Caco-2 (cell line): Measurements from ENCODE around the gene HDAC9. TPM values are rescaled to one million over a fixed set of nuclear protein-coding genes. Genes with fewer than 3 reads are reported as not detected.

Source experiments
- BruUV-seq: library from RNA; stranded (reverse); fragments of 400-500 nt; replicated peaks from 2 replicates; lab custom pipeline; 2021; lab: Mats Ljungman, UMichigan
- CTCF ChIA-PET: fragments of 300-600 bp; sonication (Branson Sonifier 250); formaldehyde crosslinking; loops from one replicate; lab custom pipeline; 2022; ENCODE audit warnings: antibody characterized with exemption; lab: Charles Lee
- POLR2A ChIA-PET: fragments of 300-600 bp; sonication (Branson Sonifier 250); formaldehyde crosslinking; loops from one replicate; lab custom pipeline; 2022; ENCODE audit warnings: antibody characterized with exemption; lab: Charles Lee
- DNase-seq, 2 experiments: peaks; one replicate each; pipeline versions ENCODE4 v3.0.0 to v3.0.0-alpha.2; 2020 to 2022
- H3K27me3 ChIP-seq: replicated peaks from 2 replicates; pipeline ENCODE4 v1.6.0; 2011; ENCODE audit warnings: low read length; ENCODE audit not compliant: control insufficient read depth, insufficient read depth
- H3K36me3 ChIP-seq: 2 replicates; pipeline ENCODE4 v1.5.1; 2011; ENCODE audit warnings: low read length; ENCODE audit not compliant: control insufficient read depth, insufficient read depth
- H3K4me1 ChIP-seq: fragments of 250-450 bp; sonication (Bioruptor Pico); 2 replicates; pipeline ENCODE4 v1.5.1; 2020; ENCODE audit warnings: mild to moderate bottlenecking
- H3K4me3 ChIP-seq: 2 replicates; pipeline ENCODE4 v1.5.1; 2011; ENCODE audit warnings: low read depth, mild to moderate bottlenecking, control low read depth, low read length
- H3K9me3 ChIP-seq: fragments of 250-450 bp; sonication (Bioruptor Pico); 2 replicates; pipeline ENCODE4 v1.5.1; 2020; ENCODE audit warnings: mild to moderate bottlenecking, moderate library complexity
- H3K27ac Mint-ChIP-seq: one replicate; pipeline ENCODE4 v1.8.0; 2022; ENCODE audit warnings: mixed read lengths; ENCODE audit not compliant: unreplicated experiment
- H3K27me3 Mint-ChIP-seq: one replicate; pipeline ENCODE4 v1.8.0; 2022; ENCODE audit warnings: mixed read lengths; ENCODE audit not compliant: insufficient read depth, unreplicated experiment
- H3K36me3 Mint-ChIP-seq: one replicate; pipeline ENCODE4 v1.8.0; 2022; ENCODE audit warnings: mild to moderate bottlenecking, mixed read lengths; ENCODE audit not compliant: insufficient read depth, unreplicated experiment
- H3K4me1 Mint-ChIP-seq: one replicate; pipeline ENCODE4 v1.8.0; 2022; ENCODE audit warnings: low read depth, mixed read lengths; ENCODE audit not compliant: unreplicated experiment
- H3K4me3 Mint-ChIP-seq: one replicate; pipeline ENCODE4 v1.8.0; 2022; ENCODE audit warnings: mild to moderate bottlenecking, moderate library complexity, mixed read lengths; ENCODE audit not compliant: unreplicated experiment
- H3K9me3 Mint-ChIP-seq: one replicate; pipeline ENCODE4 v1.8.0; 2022; ENCODE audit warnings: mixed read lengths; ENCODE audit not compliant: unreplicated experiment
- CTCF ChIP-seq, 2 experiments: fragments of 200-600 bp in 1 of 2; IDR thresholded peaks; 1 replicate in 1 of 2; 2 replicates in 1 of 2; pipeline versions ENCODE4 v1.5.1 to v1.8.0; 2011 to 2022; ENCODE audit warnings: antibody characterized with exemption in 1 of 2, control low read depth in 1 of 2, inconsistent platforms in 1 of 2, low read depth in 1 of 2, low read length in 1 of 2, mild to moderate bottlenecking in 1 of 2, moderate library complexity in 1 of 2; ENCODE audit not compliant: insufficient read depth in 1 of 2, severe bottlenecking in 1 of 2, unreplicated experiment in 1 of 2
- intact Hi-C: fragments of 100-400 bp; cut with micrococcal nuclease; formaldehyde crosslinking; loops from one replicate; pipeline ENCODE4 v1.10.0; 2022; ENCODE audit not compliant: unreplicated experiment
- total RNA-seq: library from RNA; stranded (reverse); gene quantifications from 2 replicates; pipeline ENCODE4 v1.2.3, GENCODE V29; 2022

HDAC9 gene
- total RNA-seq, 1 experiment from 2014 or later = 0.27 TPM

GRCh38 chr7:18941207-18941606, 445.7 kb downstream of the HDAC9 start:
- no peak for TF ChIP-seq CTCF (IDR thresholded peaks at IDR 0.05; ENCODE audit: insufficient read depth in 1 of 2, low read depth in 1 of 2, low read length in 1 of 2, severe bottlenecking in 1 of 2, unreplicated experiment in 1 of 2)
- H3K36me3 ChIP-seq = no peaks in the 10 kb centered on the region
- no peak for DNase-seq
- no TSS peak for BruUV-seq
- Mint-ChIP-seq H3K4me1 (no peaks in the 10 kb centered on the region), H3K36me3 (no peaks in the 10 kb centered on the region), H3K27me3 (no peaks in the 10 kb centered on the region), H3K27ac (no peak overlapping the region), H3K4me3 (no peak overlapping the region), H3K9me3 (no peaks in the 10 kb centered on the region)
- no peak overlapping the region for H3K4me3 ChIP-seq
- H3K9me3 ChIP-seq = no peaks in the 10 kb centered on the region
- H3K4me1 ChIP-seq = no peaks in the 10 kb centered on the region
- intact Hi-C loops = no loop called here
- H3K27me3 ChIP-seq = no peaks in the 10 kb centered on the region
- POLR2A ChIA-PET = no interaction called here
- CTCF ChIA-PET = interaction anchor here (0.7 kb wide), 1 partner anchor 347 kb away, joined by 8 read pairs; no protein-coding TSS in a partner anchor

- H3K4me1 Mint-ChIP-seq = no peaks in the 10 kb centered on the region
- Histone ChIP-seq H3K4me1 (no peaks in the 10 kb centered on the region), H3K36me3 (no peaks in the 10 kb centered on the region), H3K9me3 (no peaks in the 10 kb centered on the region), H3K27me3 (no peaks in the 10 kb centered on the region), H3K4me3 (no peak overlapping the region)
- no peaks in the 10 kb centered on the region for H3K36me3 Mint-ChIP-seq
- intact Hi-C loops = no loop called here
- H3K27ac Mint-ChIP-seq = no peak overlapping the region
- H3K27me3 Mint-ChIP-seq = no peaks in the 10 kb centered on the region
- DNase-seq = no peak
- TF ChIP-seq CTCF (IDR thresholded peaks at IDR 0.05; ENCODE audit: insufficient read depth in 1 of 2, low read depth in 1 of 2, low read length in 1 of 2, severe bottlenecking in 1 of 2, unreplicated experiment in 1 of 2) = no peak
- CTCF ChIA-PET = no interaction called here
- no TSS peak for BruUV-seq
- no peaks in the 10 kb centered on the region for H3K9me3 Mint-ChIP-seq
- H3K4me3 Mint-ChIP-seq = no peak overlapping the region
- POLR2A ChIA-PET = no interaction called here
Measured at GRCh38 chr7:18948521-18948920, 453.0 kb downstream of the HDAC9 start.

GRCh38 chr7:18952846-18953245, 457.3 kb downstream of the HDAC9 start:
- no peak overlapping the region for H3K27ac Mint-ChIP-seq
- H3K4me3 ChIP-seq = no peak overlapping the region
- no peaks in the 10 kb centered on the region for H3K36me3 ChIP-seq
- H3K36me3 Mint-ChIP-seq = no peaks in the 10 kb centered on the region
- H3K27me3 ChIP-seq = no peaks in the 10 kb centered on the region
- no peaks in the 10 kb centered on the region for H3K4me1 ChIP-seq
- DNase-seq = no peak
- BruUV-seq = no TSS peak
- ChIA-PET CTCF (no interaction called here), POLR2A (no interaction called here)
- intact Hi-C loops = no loop called here
- H3K9me3 ChIP-seq = no peaks in the 10 kb centered on the region
- no peak overlapping the region for H3K4me3 Mint-ChIP-seq
- H3K4me1 Mint-ChIP-seq = no peaks in the 10 kb centered on the region
- TF ChIP-seq CTCF (IDR thresholded peaks at IDR 0.05; ENCODE audit: insufficient read depth in 1 of 2, low read depth in 1 of 2, low read length in 1 of 2, severe bottlenecking in 1 of 2, unreplicated experiment in 1 of 2) = no peak
- no peaks in the 10 kb centered on the region for H3K9me3 Mint-ChIP-seq
- H3K27me3 Mint-ChIP-seq = no peaks in the 10 kb centered on the region
